Mucosa of stomach (tissue), 1 donor: ENCODE results near the gene CAPG.

Experiments used
- H3K27me3 ChIP-seq: one replicate; pipeline ENCODE4 v1.7.0; 2013; ENCODE audit warnings: mild to moderate bottlenecking, low read length; ENCODE audit not compliant: control insufficient read depth, insufficient read depth
- H3K36me3 ChIP-seq: one replicate; pipeline ENCODE4 v1.7.0; 2013; ENCODE audit warnings: low read length; ENCODE audit not compliant: control insufficient read depth, insufficient read depth
- H3K4me1 ChIP-seq: one replicate; pipeline ENCODE4 v1.7.0; 2013; ENCODE audit warnings: mild to moderate bottlenecking, low read length; ENCODE audit not compliant: control insufficient read depth, insufficient read depth
- H3K4me3 ChIP-seq: one replicate; pipeline ENCODE4 v1.7.0; 2013; ENCODE audit warnings: low read length
- H3K9ac ChIP-seq: one replicate; pipeline ENCODE4 v1.7.0; 2013; ENCODE audit warnings: mild to moderate bottlenecking, low read length, moderate library complexity
- H3K9me3 ChIP-seq: one replicate; pipeline ENCODE4 v1.7.0; 2013; ENCODE audit warnings: mild to moderate bottlenecking, low read length, moderate library complexity; ENCODE audit not compliant: control insufficient read depth
- donor health status: Pancreatic carcinoma.

The CAPG gene

DNA sequence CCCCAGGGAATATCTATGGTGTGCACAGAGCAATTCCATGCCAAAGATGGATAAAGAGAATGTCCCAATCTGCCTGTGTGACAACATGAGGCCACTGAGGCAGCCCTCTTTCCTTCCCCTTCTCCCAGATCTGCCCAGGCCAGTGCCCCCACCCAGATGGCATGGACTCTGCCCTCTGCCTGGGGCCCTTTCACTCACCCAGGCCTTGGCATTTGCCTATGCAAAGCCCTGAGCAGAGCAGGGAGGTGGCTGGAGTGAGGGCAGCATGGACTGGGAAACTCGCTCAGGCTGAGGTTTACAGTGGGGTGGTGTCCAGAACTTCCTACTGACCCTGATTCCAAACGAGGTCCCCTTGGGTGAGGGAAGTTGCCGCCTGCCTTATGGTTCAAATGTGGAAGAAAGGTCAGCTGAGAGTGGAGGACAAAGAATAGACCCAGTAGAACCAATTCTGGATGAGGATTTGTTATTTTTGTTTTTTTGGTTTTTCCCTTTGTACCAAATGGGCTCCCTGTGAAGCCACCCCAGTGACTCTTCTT, 17.2 kb upstream of the CAPG start:
- no peak overlapping the region for H3K9ac ChIP-seq
- H3K36me3 ChIP-seq, result no peaks in the 10 kb centered on the region
- no peaks in the 10 kb centered on the region for H3K27me3 ChIP-seq
- no peaks in the 10 kb centered on the region for H3K9me3 ChIP-seq
- no peak overlapping the region for H3K4me3 ChIP-seq
- H3K4me1 ChIP-seq, result peaks cover 42% of the 10 kb centered on the region

DNA sequence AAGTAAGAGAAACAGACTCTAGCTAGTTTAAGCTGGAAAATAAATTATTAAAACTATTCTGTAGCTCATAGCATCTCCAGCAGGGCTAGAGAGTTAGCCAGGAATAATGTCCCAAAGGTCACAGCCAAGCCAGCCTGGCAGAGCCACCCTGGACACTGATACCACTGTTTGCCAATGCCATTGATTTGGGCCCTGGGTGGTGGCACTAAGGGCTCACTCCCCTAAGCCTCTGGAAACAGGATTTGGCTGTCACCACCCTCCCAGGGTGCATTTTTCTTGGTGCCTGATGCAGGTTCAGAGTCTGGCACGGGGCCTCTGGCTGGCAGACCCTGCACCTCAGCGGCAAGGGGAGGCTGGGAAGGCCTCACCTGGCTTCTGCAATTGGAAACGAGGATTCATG, 15.4 kb upstream of the CAPG start:
- Histone ChIP-seq H3K4me3 (no peak overlapping the region), H3K9ac (peak overlapping the region; percentile 23), H3K27me3 (no peaks in the 10 kb centered on the region), H3K9me3 (no peaks in the 10 kb centered on the region), H3K36me3 (no peaks in the 10 kb centered on the region), H3K4me1 (peaks cover 56% of the 10 kb centered on the region)

DNA sequence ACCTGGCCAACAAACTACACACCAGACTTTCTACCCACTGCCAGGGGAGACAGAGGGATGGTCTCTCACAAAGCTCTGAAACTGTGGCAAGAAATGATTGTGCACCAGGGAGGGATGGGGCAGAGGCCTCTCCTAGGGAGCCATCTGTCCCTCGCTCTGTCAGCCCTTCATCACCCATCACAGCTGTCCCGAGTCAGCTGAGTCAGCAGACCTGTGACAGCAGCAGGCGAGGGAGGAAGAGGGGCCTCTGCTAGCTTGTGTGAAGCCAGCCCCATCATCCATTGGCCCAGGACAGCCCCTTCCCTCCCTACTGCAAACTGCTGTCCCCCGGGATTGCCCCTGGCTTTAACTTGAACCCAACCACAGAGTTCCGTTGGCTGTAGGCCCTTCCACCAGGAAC, 13.4 kb upstream of the CAPG start:
- no peaks in the 10 kb centered on the region for H3K27me3 ChIP-seq

DNA sequence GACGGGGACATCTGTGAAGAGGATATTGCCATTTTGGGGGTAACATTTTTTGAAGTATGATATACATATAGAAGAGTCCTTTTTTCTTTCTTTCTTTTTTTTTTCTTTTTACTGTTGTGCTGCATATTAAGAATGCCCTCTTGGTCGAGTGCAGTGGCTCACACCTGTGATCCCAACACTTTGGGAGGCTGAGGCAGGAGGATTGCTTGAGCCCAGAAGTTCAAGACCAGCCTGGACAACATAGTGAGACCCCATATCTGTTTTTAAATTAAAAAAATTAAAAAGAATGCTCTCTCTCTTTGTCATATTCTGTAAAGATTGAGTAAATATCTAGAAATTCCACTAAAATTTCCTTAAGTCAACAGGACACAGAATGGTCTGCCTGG, 11.9 kb upstream of the CAPG start:
- Histone ChIP-seq H3K4me3 (no peak overlapping the region), H3K36me3 (no peaks in the 10 kb centered on the region), H3K9me3 (no peaks in the 10 kb centered on the region), H3K27me3 (no peaks in the 10 kb centered on the region), H3K9ac (peak overlapping the region; percentile 59), H3K4me1 (peaks cover 71% of the 10 kb centered on the region)

More for the DNA sequence above, 13.4 kb upstream of the CAPG start:
- Histone ChIP-seq H3K9ac (no peak overlapping the region), H3K4me1 (peaks cover 76% of the 10 kb centered on the region), H3K4me3 (no peak overlapping the region), H3K36me3 (no peaks in the 10 kb centered on the region), H3K9me3 (no peaks in the 10 kb centered on the region)

DNA sequence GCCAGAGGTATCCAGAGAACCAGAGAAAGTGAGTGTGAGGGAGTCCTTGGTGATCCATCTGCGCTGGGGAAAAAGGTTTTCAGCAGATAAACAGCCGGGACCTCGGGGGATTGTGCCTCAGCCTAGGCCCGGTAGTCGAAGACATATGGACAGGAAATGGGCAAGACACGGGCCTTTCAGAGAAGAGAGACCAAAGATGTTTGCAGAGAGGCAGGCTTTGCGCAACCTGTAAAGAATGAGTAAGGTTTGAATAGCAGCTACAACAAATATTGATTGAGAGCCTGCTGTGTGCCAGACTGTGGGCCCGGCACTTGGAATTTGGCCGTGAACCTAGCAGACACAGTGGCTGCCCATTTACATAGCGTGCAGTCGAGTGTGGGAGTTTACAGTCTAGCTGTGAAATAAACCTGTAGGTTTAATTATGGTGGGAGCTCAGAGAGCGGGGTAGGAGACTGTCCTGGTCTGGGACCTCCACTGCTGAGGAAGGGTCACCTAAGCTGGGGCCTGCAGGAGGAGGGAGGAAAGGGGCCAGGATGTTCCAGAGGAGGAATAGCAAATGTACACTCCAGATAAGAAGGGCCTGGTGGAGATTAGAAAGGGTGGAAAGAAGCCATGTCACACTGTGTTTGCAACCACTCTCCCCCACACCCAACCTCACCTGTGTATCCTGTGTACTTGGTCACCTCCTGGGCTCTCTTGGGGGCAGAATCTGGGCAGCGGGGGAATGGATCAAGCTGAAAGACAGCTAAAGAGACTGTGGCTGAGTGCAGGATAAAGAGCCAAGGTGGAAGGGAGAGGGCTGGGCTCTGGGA, 11.3 kb upstream of the CAPG start:
- H3K9me3 ChIP-seq, result no peaks in the 10 kb centered on the region
- H3K9ac ChIP-seq, result peak overlapping the region; percentile 59
- H3K4me1 ChIP-seq, result peaks cover 65% of the 10 kb centered on the region
- H3K4me3 ChIP-seq, result no peak overlapping the region
- no peaks in the 10 kb centered on the region for H3K27me3 ChIP-seq
- no peaks in the 10 kb centered on the region for H3K36me3 ChIP-seq

DNA sequence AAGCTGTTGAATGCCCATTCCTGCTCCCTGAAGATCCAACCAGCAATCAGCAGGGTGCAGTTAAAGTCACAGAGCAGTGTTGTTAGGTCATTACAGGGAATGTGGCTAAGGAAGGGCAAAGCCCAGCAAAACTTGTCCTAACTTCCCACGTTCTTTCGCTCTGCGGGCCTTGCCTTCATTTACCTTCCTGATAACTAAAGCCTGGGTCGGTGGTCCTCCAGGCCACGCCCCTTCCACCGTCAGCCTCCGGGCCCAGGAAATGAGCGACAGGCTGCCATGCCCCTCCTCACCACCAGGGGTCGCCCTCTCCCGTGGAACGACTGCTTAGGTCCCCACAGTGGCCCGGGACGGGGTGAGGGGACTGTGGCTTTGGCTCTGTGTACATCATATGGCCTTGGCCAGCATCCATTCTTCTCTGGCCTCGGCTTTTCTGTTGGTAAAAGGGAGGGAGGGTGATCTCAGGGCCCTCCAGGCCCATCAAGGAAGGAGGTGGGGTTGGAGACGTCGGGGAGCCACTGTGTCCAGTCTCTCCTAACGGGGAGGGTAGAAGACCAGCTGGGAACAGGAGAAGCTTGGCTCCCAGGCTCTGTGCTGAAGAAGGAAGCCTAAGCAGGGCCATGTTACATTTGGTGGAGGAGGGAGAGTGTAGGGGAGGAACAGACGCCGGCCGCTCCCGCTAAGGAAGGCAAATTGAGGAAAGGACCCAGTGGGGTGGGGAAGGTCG, 10.5 kb upstream of the CAPG start:
- no peaks in the 10 kb centered on the region for H3K9me3 ChIP-seq
- H3K9ac ChIP-seq, result peak overlapping the region; percentile 59
- H3K4me3 ChIP-seq, result no peak overlapping the region
- H3K36me3 ChIP-seq, result no peaks in the 10 kb centered on the region
- H3K4me1 ChIP-seq, result peaks cover 57% of the 10 kb centered on the region
- no peaks in the 10 kb centered on the region for H3K27me3 ChIP-seq

DNA sequence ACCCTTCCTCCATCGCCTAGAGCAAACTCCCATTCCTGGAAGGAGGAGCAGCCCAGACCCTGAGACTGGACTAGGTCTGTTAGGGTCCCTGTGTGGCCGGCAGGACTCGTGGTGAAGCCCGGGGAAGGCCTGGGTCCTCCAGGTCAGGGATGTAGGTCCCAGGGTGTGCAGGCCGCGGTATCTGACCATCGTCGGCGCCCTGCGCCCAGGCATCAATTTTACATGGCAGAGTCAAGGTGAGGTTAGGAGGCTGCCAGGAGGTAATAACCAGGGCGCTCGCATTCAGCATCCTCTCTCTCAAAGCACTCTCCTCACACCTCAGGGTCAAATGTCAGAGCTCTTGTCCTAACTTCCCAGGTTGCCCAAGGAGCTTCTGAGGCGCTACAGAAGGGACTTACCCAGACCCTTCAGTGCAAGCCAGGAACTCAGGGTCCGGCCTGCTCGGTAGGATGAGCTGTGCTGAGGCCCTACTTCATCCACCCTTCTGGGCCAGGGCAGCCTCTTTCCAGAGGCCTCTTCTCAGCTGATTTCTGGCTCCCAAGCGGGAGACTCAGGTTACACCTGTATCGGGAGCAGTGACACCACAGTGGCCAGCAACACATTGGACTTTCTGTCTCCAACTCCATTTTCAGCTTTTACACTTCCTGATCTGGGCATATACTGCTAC, 9.0 kb upstream of the CAPG start:
- Histone ChIP-seq H3K9ac (peak overlapping the region; percentile 90), H3K4me3 (peak overlapping the region; percentile 75), H3K36me3 (no peaks in the 10 kb centered on the region), H3K4me1 (peaks cover 65% of the 10 kb centered on the region), H3K27me3 (no peaks in the 10 kb centered on the region), H3K9me3 (no peaks in the 10 kb centered on the region)

DNA sequence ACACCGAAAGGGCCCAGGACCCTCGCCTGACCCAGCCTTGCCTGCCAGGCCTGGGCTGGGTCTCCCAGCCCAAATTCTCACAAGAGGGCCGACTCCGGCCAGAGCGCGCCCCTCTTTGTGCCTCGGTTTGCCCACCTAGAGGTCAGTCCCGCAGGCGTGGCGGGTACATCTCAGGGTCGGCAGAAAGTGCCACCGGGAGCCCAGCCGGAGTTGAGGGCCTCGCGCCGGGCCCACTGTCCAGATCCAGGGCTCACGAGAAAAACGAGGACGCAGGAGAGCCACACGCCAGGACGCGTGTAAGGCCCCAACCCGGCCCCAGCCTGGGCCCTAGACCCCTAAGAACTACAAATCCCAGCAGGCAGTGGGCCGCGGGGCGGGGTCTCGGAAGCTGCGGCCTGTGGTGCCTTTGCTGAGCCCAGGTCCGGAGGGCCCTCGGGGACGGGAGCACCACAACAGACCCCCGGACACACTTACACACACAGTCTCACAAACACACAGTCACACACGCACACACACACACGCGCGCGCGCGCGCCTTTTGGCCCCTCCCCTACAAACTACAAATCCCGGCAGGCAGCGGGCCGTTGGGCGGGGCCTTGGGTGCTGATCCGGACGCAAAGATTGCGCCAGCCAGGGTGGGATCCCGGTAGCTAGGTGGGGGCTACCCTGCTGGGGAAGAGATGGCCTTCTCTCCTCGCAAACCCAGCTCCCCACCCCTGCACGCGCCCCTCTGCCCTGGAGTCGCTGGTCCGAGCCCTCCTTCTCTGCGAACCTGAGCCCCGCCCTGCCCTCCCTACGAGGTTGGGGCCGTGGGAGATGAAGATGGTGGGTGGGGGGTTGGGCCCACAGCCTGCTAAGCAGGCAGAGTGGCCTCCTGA, 8.2 kb upstream of the CAPG start, which contains the start of gene SH2D6:
Gene SH2D6, plus strand, starts transcription at position 583 of the 877 bp plus-strand sequence. CDS start 10,752 bp downstream, outside the sequence.
- Histone ChIP-seq H3K4me1 (peaks cover 62% of the 10 kb centered on the region), H3K36me3 (no peaks in the 10 kb centered on the region), H3K9ac (peak within 1 kb of the TSS; percentile 90), H3K9me3 (no peaks in the 10 kb centered on the region), H3K4me3 (peak within 1 kb of the TSS; percentile 75), H3K27me3 (no peaks in the 10 kb centered on the region)

DNA sequence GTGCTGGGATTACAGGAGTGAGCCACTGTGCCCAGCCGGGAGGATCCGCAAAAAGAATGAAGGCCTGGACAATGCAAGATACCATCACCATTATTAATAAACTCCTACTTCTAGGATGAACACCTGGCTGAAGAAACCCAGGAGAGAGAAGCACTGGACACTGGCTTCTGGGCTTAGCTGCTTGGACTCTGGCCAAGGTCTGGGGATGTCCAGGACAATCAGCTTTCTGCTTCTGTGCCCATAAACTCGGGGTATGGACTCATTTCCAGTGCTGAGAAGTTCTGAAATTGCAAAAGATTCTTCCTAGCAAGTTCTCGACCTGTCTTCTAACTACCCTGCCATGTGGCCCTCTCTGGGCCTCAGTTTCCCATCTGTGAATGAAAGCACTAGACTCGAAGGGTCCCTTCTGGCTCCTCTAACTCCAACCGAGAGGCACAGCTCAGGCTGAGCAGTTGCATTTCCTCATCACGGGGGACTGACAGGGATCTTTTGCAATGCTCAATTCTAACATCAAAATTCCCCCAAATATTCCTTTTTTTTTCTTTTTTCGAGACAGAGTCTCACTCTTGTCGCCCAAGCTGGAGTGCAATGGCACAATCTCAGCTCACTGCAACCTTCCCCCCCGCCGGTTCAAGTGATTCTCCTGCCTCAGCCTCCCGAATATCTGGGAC, 5.9 kb upstream of the CAPG start:
- no peaks in the 10 kb centered on the region for H3K9me3 ChIP-seq
- H3K27me3 ChIP-seq, result no peaks in the 10 kb centered on the region
- H3K4me3 ChIP-seq, result no peak overlapping the region
- peaks cover 48% of the 10 kb centered on the region for H3K4me1 ChIP-seq
- H3K9ac ChIP-seq, result no peak overlapping the region
- no peaks in the 10 kb centered on the region for H3K36me3 ChIP-seq

DNA sequence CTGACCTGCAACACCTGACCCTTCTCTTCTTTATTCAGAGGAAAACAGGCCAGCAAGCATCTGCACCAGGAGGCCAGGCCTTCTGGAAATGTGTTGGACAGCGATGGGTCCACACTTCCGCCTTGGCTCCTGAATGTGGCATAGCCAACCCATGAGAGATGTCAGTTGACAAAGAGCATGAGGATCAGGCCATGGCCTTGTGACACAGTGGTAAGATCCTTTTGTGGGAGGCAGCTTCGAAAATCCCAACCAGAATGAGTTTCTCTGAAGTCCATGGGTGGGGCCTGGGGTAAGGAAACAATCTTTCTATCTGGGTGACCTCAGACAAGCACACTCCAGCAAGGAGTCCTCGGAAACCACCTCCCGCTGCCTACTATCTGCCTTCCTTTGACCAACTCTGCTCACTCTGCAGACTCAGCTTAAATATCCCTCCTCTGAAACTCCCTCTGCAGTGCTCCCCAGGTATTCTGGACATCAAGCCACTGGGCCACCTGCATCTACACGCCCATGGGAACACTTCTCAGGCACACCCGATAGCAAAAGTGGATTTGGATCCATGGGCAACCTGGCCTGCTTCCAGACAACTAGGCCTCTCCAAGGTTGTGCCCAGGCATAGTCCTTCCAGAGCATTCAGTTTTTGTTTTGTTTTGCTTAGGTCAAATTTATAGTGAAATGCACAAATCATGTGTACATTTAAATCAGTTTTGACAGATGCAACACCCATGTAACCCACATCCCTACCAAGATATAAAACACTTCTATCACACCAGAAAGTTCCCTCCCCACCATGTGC, 4.8 kb upstream of the CAPG start:
- Histone ChIP-seq H3K4me3 (no peak overlapping the region), H3K9ac (no peak overlapping the region), H3K27me3 (no peaks in the 10 kb centered on the region), H3K36me3 (no peaks in the 10 kb centered on the region), H3K4me1 (peaks cover 46% of the 10 kb centered on the region), H3K9me3 (no peaks in the 10 kb centered on the region)
